ENCODE data around the gene FGGY.
"Not testable (repeated sequence)": the region's sequence is repeated elsewhere in the genome, so short reads cannot be mapped to it uniquely, and the experiment has no call there.

The FGGY gene

DNA sequence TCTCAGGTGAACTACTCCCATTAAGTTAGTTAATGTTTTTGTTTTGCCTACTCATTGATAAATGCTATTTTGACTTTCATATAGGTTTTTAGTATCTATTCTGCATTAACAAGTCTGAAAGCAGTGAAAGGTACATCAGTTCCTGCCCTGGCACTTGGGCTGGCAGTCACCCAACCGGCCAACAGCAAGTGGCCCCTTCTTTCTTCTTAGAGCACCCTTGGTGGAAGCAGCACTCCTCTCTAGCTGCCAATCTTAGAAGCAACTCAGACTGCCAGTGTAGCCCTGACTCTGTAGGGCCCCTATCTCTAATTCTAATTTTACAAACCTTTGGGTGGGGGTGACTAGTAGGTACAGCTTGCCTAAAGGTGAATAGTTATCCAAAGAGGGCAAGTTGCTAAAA, 155.7 kb downstream of the FGGY start:
- Histone ChIP-seq H3K4me3 (replicated peaks; ENCODE audit: low read depth, low read length) (no peak overlapping the region), H3K27me3 (replicated peaks; ENCODE audit: control insufficient read depth, insufficient read depth, low read length) (no peaks in the 10 kb centered on the region), H3K36me3 (ENCODE audit: control insufficient read depth, insufficient read depth, low read length) (no peaks in the 10 kb centered on the region)
- TF ChIP-seq, protein P1, sequence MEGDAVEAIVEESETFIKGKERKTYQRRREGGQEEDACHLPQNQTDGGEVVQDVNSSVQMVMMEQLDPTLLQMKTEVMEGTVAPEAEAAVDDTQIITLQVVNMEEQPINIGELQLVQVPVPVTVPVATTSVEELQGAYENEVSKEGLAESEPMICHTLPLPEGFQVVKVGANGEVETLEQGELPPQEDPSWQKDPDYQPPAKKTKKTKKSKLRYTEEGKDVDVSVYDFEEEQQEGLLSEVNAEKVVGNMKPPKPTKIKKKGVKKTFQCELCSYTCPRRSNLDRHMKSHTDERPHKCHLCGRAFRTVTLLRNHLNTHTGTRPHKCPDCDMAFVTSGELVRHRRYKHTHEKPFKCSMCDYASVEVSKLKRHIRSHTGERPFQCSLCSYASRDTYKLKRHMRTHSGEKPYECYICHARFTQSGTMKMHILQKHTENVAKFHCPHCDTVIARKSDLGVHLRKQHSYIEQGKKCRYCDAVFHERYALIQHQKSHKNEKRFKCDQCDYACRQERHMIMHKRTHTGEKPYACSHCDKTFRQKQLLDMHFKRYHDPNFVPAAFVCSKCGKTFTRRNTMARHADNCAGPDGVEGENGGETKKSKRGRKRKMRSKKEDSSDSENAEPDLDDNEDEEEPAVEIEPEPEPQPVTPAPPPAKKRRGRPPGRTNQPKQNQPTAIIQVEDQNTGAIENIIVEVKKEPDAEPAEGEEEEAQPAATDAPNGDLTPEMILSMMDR (IDR thresholded peaks at IDR 0.05; ENCODE audit: insufficient read depth, low read length, poor library complexity, severe bottlenecking) = no peak
- DNase-seq (ENCODE audit: extremely low read depth, insufficient read length) = no peak

DNA sequence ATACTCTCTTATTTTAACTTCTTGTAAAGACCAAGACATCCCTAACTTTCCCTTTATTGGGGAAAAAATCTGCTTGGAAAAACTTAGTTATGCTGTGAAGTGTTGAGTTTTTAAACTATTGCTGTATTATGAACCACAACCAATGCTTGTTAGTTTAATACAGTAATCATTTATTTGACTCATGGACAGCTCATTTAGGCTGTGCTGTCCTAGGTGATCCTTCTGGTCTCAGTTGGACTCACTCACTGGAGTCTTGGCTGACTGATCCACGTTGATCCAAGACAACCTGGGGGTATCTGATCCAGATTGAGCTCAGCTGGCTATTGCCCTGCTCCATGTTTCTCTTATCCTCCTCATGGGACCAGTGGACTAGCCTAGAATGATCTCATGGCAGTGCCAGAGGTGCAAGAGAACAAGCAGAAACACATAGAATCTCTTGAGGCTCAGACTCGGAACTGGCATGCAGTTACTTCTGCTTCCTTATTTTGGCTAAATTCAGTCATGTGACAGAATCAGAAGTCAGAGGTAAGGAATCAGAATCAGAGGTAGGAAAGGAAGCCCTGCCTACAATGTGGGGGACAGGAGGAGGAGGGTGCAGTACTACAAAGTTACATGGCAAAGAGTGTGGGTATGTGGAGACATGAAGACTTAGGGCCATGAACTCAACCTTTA, 156.5 kb downstream of the FGGY start:
- no peak for DNase-seq (ENCODE audit: extremely low read depth, insufficient read length)
- TF ChIP-seq, protein P1 (IDR thresholded peaks at IDR 0.05; ENCODE audit: insufficient read depth, low read length, poor library complexity, severe bottlenecking) = no peak
- Histone ChIP-seq H3K4me3 (replicated peaks; ENCODE audit: low read depth, low read length) (no peak overlapping the region), H3K36me3 (ENCODE audit: control insufficient read depth, insufficient read depth, low read length) (no peaks in the 10 kb centered on the region), H3K27me3 (replicated peaks; ENCODE audit: control insufficient read depth, insufficient read depth, low read length) (no peaks in the 10 kb centered on the region)

DNA sequence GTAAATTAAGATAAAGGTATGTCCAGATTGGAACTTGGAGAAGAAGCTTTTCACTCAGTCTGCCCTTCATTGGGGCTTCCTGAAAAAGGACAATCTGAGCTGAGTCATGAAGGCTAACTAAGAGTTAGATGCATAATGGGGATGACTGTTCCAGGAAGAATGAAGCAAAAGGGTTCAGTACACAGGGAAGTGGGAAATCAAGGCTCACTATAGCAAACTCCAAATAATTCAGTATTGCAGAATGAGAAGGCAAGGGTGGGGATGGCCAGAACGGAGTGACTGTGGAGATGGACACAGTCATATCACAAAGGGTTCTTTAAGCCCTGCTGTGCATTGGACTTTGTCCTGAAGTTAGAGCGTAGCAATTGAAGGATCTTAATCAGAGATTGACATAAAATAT, 158.3 kb downstream of the FGGY start:
- DNase-seq (ENCODE audit: extremely low read depth, insufficient read length) = no peak
- Histone ChIP-seq H3K27me3 (replicated peaks; ENCODE audit: control insufficient read depth, insufficient read depth, low read length) (no peaks in the 10 kb centered on the region), H3K36me3 (ENCODE audit: control insufficient read depth, insufficient read depth, low read length) (no peaks in the 10 kb centered on the region), H3K4me3 (replicated peaks; ENCODE audit: low read depth, low read length) (no peak overlapping the region)
- TF ChIP-seq, protein P1 (IDR thresholded peaks at IDR 0.05; ENCODE audit: insufficient read depth, low read length, poor library complexity, severe bottlenecking) = no peak

DNA sequence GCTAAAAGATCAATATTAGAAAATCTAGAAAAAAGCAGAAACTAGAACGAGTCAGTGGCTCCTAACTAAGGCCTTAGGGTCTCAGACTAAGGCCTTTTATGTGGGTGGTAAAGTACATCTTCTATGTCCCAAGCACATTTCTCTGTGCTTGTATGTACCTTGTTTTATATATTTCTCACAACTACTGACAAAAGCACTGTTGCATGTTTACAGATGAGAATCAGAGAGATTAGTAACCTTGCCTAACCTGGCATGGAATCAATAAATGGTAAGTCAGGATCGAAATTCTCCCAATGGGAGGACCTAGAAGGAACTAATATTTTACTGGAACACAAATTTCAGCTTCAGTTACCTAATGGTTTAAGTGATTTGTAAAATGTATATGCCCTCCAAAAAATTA, 160.9 kb downstream of the FGGY start:
- no peak overlapping the region for H3K4me3 ChIP-seq (replicated peaks; ENCODE audit: low read depth, low read length)
- TF ChIP-seq, protein P1 (IDR thresholded peaks at IDR 0.05; ENCODE audit: insufficient read depth, low read length, poor library complexity, severe bottlenecking) = no peak
- H3K36me3 ChIP-seq (ENCODE audit: control insufficient read depth, insufficient read depth, low read length) = no peaks in the 10 kb centered on the region

DNA sequence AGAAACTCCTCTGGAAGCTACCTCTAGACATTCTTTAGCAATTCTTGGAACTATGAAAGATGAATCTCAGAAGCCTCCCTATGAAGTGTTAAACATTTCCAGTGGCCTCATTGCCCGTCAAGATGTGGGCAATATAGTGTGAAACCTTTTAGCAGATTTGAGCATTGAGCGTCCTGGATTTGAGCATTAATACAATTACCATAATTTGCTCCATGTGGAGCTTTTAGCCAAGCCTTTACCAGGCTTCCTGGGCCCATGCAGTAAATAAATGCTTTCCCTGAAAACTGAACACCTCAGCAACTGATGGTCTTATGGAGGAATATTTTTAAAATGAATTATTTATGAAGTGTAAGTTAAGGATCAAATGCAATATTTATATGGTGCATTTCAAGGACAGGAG, 162.0 kb downstream of the FGGY start:
- TF ChIP-seq, protein P1 (IDR thresholded peaks at IDR 0.05; ENCODE audit: insufficient read depth, low read length, poor library complexity, severe bottlenecking) = no peak
- Histone ChIP-seq H3K27me3 (replicated peaks; ENCODE audit: control insufficient read depth, insufficient read depth, low read length) (no peaks in the 10 kb centered on the region), H3K36me3 (ENCODE audit: control insufficient read depth, insufficient read depth, low read length) (no peaks in the 10 kb centered on the region), H3K4me3 (replicated peaks; ENCODE audit: low read depth, low read length) (no peak overlapping the region)
- no peak for DNase-seq (ENCODE audit: extremely low read depth, insufficient read length)

More for the DNA sequence above, 160.9 kb downstream of the FGGY start:
- no peak for DNase-seq (ENCODE audit: extremely low read depth, insufficient read length)
- H3K27me3 ChIP-seq (replicated peaks; ENCODE audit: control insufficient read depth, insufficient read depth, low read length) = no peaks in the 10 kb centered on the region

DNA sequence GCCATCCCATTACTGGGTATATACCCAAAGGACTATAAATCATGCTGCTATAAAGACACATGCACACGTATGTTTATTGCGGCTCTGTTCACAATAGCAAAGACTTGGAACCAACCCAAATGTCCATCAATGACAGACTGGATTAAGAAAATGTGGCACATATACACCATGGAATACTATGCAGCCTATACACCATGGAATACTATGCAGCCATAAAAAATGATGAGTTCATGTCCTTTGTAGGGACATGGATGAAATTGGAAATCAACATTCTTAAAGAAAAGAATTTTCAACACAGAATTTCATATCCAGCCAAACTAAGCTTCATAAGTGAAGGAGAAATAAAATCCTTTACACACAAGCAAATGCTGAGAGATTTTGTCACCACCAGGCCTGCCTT, 166.0 kb downstream of the FGGY start:
- not testable (repeated sequence) for H3K4me3 ChIP-seq (replicated peaks; ENCODE audit: low read depth, low read length); H3K27me3 ChIP-seq (replicated peaks; ENCODE audit: control insufficient read depth, insufficient read depth, low read length); DNase-seq (ENCODE audit: extremely low read depth, insufficient read length); H3K36me3 ChIP-seq (ENCODE audit: control insufficient read depth, insufficient read depth, low read length)

DNA sequence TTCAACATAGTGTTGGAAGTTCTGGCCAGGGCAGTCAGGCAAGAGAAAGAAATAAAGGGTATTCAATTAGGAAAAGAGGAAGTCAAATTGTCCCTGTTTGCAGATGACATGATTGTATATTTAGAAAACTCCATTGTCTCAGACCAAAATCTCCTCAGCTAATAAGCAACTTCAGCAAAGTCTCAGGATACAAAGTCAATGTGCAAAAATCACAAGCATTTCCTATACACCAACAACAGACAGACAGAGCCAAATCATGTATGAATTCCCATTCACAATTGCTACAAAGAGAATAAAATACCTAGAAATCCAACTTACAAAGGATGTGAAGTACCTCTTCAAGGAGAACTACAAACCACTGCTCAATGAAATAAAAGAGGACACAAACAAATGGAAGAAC, 168.6 kb downstream of the FGGY start:
- DNase-seq (ENCODE audit: extremely low read depth, insufficient read length); H3K4me3 ChIP-seq (replicated peaks; ENCODE audit: low read depth, low read length); H3K36me3 ChIP-seq (ENCODE audit: control insufficient read depth, insufficient read depth, low read length); H3K27me3 ChIP-seq (replicated peaks; ENCODE audit: control insufficient read depth, insufficient read depth, low read length): not testable (repeated sequence)

Data from GM06990 (cell line).